HCT116 (cell line): ENCODE measurements around the gene CD40LG. TPM values are rescaled to one million over a fixed set of nuclear protein-coding genes. Genes with fewer than 3 reads are reported as not detected.

Experiments used
- ATAC-seq: fragments of 200-7000 bp; cut with Tn5 transposase; 2 replicates; pipeline ENCODE4 v1.9.1; 2020; ENCODE audit warnings: mild to moderate bottlenecking, moderate library complexity
- BruUV-seq: library from RNA; stranded (reverse); fragments of 400-500 nt; replicated peaks from 2 replicates; lab custom pipeline; 2021; lab: Mats Ljungman, UMichigan
- CTCF ChIA-PET: fragments of 300-600 bp; sonication (Branson Sonifier 250); formaldehyde crosslinking; loops from one replicate; lab custom pipeline; 2021; ENCODE audit warnings: antibody characterized with exemption; lab: Charles Lee
- POLR2A ChIA-PET: fragments of 300-600, 350-600 bp; sonication (Branson Sonifier 250); formaldehyde crosslinking; loops from one replicate; lab custom pipeline; 2021; ENCODE audit warnings: antibody characterized with exemption; lab: Charles Lee
- RAD21 ChIA-PET, 2 experiments: fragments of 300-600 bp; sonication (Branson Sonifier 250); formaldehyde crosslinking; loops; one replicate each; lab custom pipeline; 2023; ENCODE audit warnings: low total read pairs in 2 of 2; ENCODE audit not compliant: uncharacterized antibody in 2 of 2, unreplicated experiment in 2 of 2, low non-redundant PET in 1 of 2; lab: Charles Lee
- DNase-seq: peaks from one replicate; pipeline ENCODE4 v3.0.0-alpha.2; 2010; ENCODE audit warnings: low read depth, low spot score
- H2AFZ ChIP-seq: fragments of 200-600 bp; shearing (Covaris generic), sonication (generic); 2 replicates; pipeline ENCODE4 v1.6.1; 2017; ENCODE audit warnings: low read depth, mixed run types, mixed read lengths, antibody characterized with exemption, low read length; ENCODE audit not compliant: poor library complexity, severe bottlenecking
- H3K27ac ChIP-seq: 2 replicates; pipeline ENCODE4 v1.5.1; 2012; ENCODE audit warnings: low read depth, low read length
- H3K27me3 ChIP-seq: fragments of 200-600 bp; sonication (generic); 2 replicates; pipeline ENCODE4 v1.6.1; 2016; ENCODE audit warnings: mixed run types, low read length, mixed read lengths; ENCODE audit not compliant: insufficient read depth
- H3K36me3 ChIP-seq, 2 experiments: fragments of 200-500 bp in 1 of 2; fragments of 200-600 bp in 1 of 2; sonication (Bioruptor generic) in 1 of 2; sonication (generic) in 1 of 2; 2 replicates each; pipeline versions ENCODE4 v1.5.1 to v1.6.1; 2014 to 2016; ENCODE audit warnings: low read length in 2 of 2, inconsistent platforms in 1 of 2, mixed read lengths in 1 of 2, mixed run types in 1 of 2; ENCODE audit not compliant: insufficient read depth in 2 of 2, control insufficient read depth in 1 of 2
- H3K4me1 ChIP-seq, 2 experiments: fragments of 200-600 bp in 1 of 2; sonication (generic) in 1 of 2; 2 replicates each; pipeline versions ENCODE4 v1.5.1 to v1.6.1; 2012 to 2017; ENCODE audit warnings: low read length in 2 of 2, inconsistent platforms in 1 of 2, mild to moderate bottlenecking in 1 of 2, mixed read lengths in 1 of 2, mixed run types in 1 of 2, moderate library complexity in 1 of 2; ENCODE audit not compliant: insufficient read depth in 2 of 2, control insufficient read depth in 1 of 2
- H3K4me2 ChIP-seq: fragments of 200-600 bp; sonication (generic); 2 replicates; pipeline ENCODE4 v1.6.1; 2017; ENCODE audit warnings: mixed run types, low read length, mixed read lengths
- H3K4me3 ChIP-seq, 2 experiments: fragments of 200-600 bp in 1 of 2; sonication (generic) in 1 of 2; replicated peaks in 1 of 2; 2 replicates each; pipeline ENCODE4 v1.5.1; 2011 to 2016; ENCODE audit warnings: low read length in 2 of 2, control low read depth in 1 of 2, low read depth in 1 of 2, mild to moderate bottlenecking in 1 of 2, mixed read lengths in 1 of 2, mixed run types in 1 of 2
- H3K79me2 ChIP-seq: fragments of 200-600 bp; sonication (generic); 2 replicates; pipeline ENCODE4 v1.6.1; 2017; ENCODE audit warnings: mild to moderate bottlenecking, mixed run types, low read length, moderate library complexity, mixed read lengths; ENCODE audit not compliant: insufficient read depth
- H3K9ac ChIP-seq: fragments of 200-600 bp; sonication (generic); 2 replicates; pipeline ENCODE4 v1.6.1; 2016; ENCODE audit warnings: low read length, mixed read lengths
- H3K9me2 ChIP-seq: fragments of 200-600 bp; sonication (generic), shearing (Covaris generic); 2 replicates; pipeline ENCODE4 v1.6.1; 2017; ENCODE audit warnings: mixed run types, mild to moderate bottlenecking, moderate library complexity; ENCODE audit not compliant: insufficient read depth
- H3K9me3 ChIP-seq, 2 experiments: fragments of 200-500 bp in 1 of 2; fragments of 200-600 bp in 1 of 2; sonication (Bioruptor generic) in 1 of 2; sonication (generic) in 1 of 2; 2 replicates each; pipeline ENCODE4 v1.6.1; 2014 to 2017; ENCODE audit warnings: low read length in 2 of 2, mixed read lengths in 2 of 2, inconsistent platforms in 1 of 2, low read depth in 1 of 2, mild to moderate bottlenecking in 1 of 2, mixed run types in 1 of 2, moderate library complexity in 1 of 2; ENCODE audit not compliant: control insufficient read depth in 1 of 2, insufficient read depth in 1 of 2
- H4K20me1 ChIP-seq: fragments of 200-600 bp; sonication (generic), shearing (Covaris generic); 2 replicates; pipeline ENCODE4 v1.6.1; 2017; ENCODE audit warnings: mixed run types, mild to moderate bottlenecking, moderate library complexity; ENCODE audit not compliant: insufficient read depth
- EGR1 ChIP-seq: IDR thresholded peaks from 2 replicates; pipeline ENCODE4 v1.6.1; 2012; ENCODE audit warnings: low read depth
- ELF1 ChIP-seq: IDR thresholded peaks from 2 replicates; pipeline ENCODE4 v1.6.1; 2012; ENCODE audit warnings: low read depth, borderline replicate concordance
- EZH2phosphoT487 ChIP-seq: fragments of 200-600 bp; IDR thresholded peaks from 2 replicates; pipeline ENCODE4 v1.6.1; 2018; ENCODE audit warnings: antibody characterized with exemption, borderline replicate concordance
- POLR2A ChIP-seq: IDR thresholded peaks from 2 replicates; pipeline ENCODE4 v1.7.0; 2011; ENCODE audit warnings: borderline replicate concordance; ENCODE audit not compliant: insufficient read depth, insufficient read length; ENCODE audit errors: extremely low read depth
- POLR2AphosphoS5 ChIP-seq: IDR thresholded peaks from 2 replicates; pipeline ENCODE4 v1.6.1; 2011; ENCODE audit warnings: mild to moderate bottlenecking, low read depth, low read length, moderate library complexity
- SIN3A ChIP-seq: IDR thresholded peaks from 2 replicates; pipeline ENCODE4 v1.6.1; 2012; ENCODE audit warnings: low read depth
- SP1 ChIP-seq: IDR thresholded peaks from 2 replicates; pipeline ENCODE4 v1.6.1; 2012; ENCODE audit warnings: low read depth
- SRF ChIP-seq: IDR thresholded peaks from 2 replicates; pipeline ENCODE4 v1.6.1; 2012; ENCODE audit warnings: low read depth
- ZFX ChIP-seq: fragments of 450-650 bp; IDR thresholded peaks from 2 replicates; pipeline ENCODE4 v1.6.1; 2017
- ZNF274 ChIP-seq: fragments of 200-500 bp; sonication (Bioruptor generic); IDR thresholded peaks from 2 replicates; pipeline ENCODE4 v1.6.1; 2014; ENCODE audit warnings: mild to moderate bottlenecking, low read depth, low read length, inconsistent platforms
- intact Hi-C: fragments of 100-400 bp; cut with micrococcal nuclease; formaldehyde crosslinking; loops from 2 replicates; pipeline ENCODE4 v1.10.0; 2022
- total RNA-seq: library from RNA; stranded (reverse); gene quantifications from one replicate; pipeline ENCODE4 v1.2.1, GENCODE V29; 2021; ENCODE audit not compliant: unreplicated experiment
- TF ChIP-seq, protein P1 (sequence below): IDR thresholded peaks from 2 replicates; pipeline ENCODE4 v1.6.1; 2012
- TF ChIP-seq, protein P2 (sequence below): IDR thresholded peaks from 2 replicates; pipeline ENCODE4 v1.6.1; 2012

CD40LG gene
- total RNA-seq, 1 experiment from 2014 or later, result not detected

DNA sequence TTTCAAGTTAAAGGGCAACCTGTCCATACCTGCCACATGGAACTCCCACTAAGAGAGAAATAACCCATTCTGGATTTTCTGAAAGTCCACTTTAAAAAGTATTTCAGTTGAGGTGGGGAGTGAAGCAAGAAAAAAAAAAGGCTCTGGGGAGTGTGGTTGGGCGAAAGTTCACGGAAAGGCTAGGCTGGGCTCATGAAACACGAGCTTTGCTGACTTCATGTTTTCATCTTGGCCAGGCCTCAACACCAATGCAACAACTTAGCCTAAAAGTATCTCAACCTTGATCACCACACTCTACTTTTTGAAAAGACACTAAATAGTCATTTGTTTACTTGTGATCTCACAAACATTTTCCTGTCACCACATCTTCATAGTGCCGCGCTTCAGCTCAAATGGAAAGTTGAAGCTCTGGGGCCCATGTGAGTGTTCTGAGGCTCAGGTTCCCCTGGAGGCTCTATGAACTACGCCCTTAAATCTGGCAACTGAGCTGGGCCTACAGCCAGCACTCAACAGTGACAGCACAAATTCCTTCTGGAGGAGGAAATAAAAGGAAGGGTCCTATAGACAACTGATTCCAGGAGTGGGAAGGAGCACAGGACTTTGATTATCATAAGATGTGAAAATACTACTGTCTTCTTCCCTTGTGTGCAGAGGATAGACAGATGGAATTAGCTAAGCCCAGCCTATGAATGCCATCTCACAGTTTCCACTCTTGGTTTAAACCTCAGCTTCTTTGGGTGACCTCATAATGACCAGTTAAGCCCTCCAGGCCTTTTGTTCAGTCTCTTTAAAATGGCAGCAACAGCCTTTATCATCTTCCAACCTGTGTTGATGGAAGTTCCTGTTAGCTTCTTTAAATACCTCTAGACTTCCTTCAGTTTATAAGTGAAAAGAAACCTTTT lies 5.1 kb downstream of the CD40LG start:
- Histone ChIP-seq H3K4me2 (no peak overlapping the region), H3K9me2 (no peaks in the 10 kb centered on the region), H3K9ac (no peak overlapping the region), H3K36me3 (no peaks in the 10 kb centered on the region), H3K4me3 (no peak overlapping the region), H3K27me3 (no peaks in the 10 kb centered on the region), H3K4me1 (no peaks in the 10 kb centered on the region), H3K27ac (no peak overlapping the region), H3K79me2 (no peaks in the 10 kb centered on the region), H3K9me3 (no peaks in the 10 kb centered on the region), H2AFZ (no peak overlapping the region), H4K20me1 (no peaks in the 10 kb centered on the region)
- RAD21 ChIA-PET, result no interaction called here
- TF ChIP-seq, protein P1, sequence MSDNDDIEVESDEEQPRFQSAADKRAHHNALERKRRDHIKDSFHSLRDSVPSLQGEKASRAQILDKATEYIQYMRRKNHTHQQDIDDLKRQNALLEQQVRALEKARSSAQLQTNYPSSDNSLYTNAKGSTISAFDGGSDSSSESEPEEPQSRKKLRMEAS, result no peak
- TF ChIP-seq POLR2AphosphoS5 (no peak), SIN3A (no peak), ELF1 (no peak), ZNF274 (no peak), SRF (no peak), ZFX (no peak), EZH2phosphoT487 (no peak), POLR2A (no peak), EGR1 (no peak), SP1 (no peak)
- TF ChIP-seq, protein P2, sequence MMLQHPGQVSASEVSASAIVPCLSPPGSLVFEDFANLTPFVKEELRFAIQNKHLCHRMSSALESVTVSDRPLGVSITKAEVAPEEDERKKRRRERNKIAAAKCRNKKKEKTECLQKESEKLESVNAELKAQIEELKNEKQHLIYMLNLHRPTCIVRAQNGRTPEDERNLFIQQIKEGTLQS, result no peak
- CTCF ChIA-PET, result no interaction called here
- ATAC-seq, result no peak
- POLR2A ChIA-PET, result no interaction called here
- BruUV-seq, result no TSS peak
- DNase-seq, result no peak
- intact Hi-C loops, result no loop called here
